Activated CD8-positive, alpha-beta T cell treated with anti-CD3 and anti-CD28 coated beads, Interleukin-2, amount 10 ng/mL, durations not matched to agents 7 days and 5 days (primary cell): Measurements from ENCODE around the gene DHX9. TPM values are rescaled to one million over a fixed set of nuclear protein-coding genes. Genes with fewer than 3 reads are reported as not detected.
A peak's percentile ranks its signal among the peaks of the same experiment; 100 is the strongest.

Experiments
- ATAC-seq: fragments of 150-1000 bp; cut with Tn5 transposase; one replicate; pipeline ENCODE4 v1.10.0; 2021; ENCODE audit warnings: moderate library complexity
- CTCF ChIA-PET: fragments of 350-600 bp; sonication (Branson Sonifier 250); formaldehyde crosslinking; loops from one replicate; lab custom pipeline; 2021; ENCODE audit warnings: antibody characterized with exemption; lab: Charles Lee
- POLR2A ChIA-PET: fragments of 350-600 bp; sonication (Branson Sonifier 250); formaldehyde crosslinking; loops from one replicate; lab custom pipeline; 2021; ENCODE audit warnings: antibody characterized with exemption; lab: Charles Lee
- DNase-seq: peaks from one replicate; pipeline ENCODE4 v3.0.0-alpha.2; 2020
- H3K27ac Mint-ChIP-seq: one replicate; pipeline ENCODE4 v1.8.0; 2021; ENCODE audit warnings: mild to moderate bottlenecking, mixed read lengths
- H3K27me3 Mint-ChIP-seq: one replicate; pipeline ENCODE4 v1.8.0; 2021; ENCODE audit warnings: low read depth, mixed read lengths
- H3K36me3 Mint-ChIP-seq: one replicate; pipeline ENCODE4 v1.8.0; 2021; ENCODE audit warnings: low read depth, mixed read lengths
- H3K4me1 Mint-ChIP-seq: one replicate; pipeline ENCODE4 v1.8.0; 2021; ENCODE audit warnings: low read depth, mixed read lengths
- H3K4me3 Mint-ChIP-seq: one replicate; pipeline ENCODE4 v1.8.0; 2021; ENCODE audit warnings: mild to moderate bottlenecking, mixed read lengths
- H3K9me3 Mint-ChIP-seq: one replicate; pipeline ENCODE4 v1.8.0; 2022; ENCODE audit warnings: mixed read lengths; ENCODE audit not compliant: insufficient read depth
- total RNA-seq, 2 experiments: library from RNA; stranded (reverse); gene quantifications; one replicate each; pipeline ENCODE4 v1.2.3, GENCODE V29; 2021

Gene DHX9
- total RNA-seq, 2 experiments from 2014 or later, result 218 to 231 TPM

DNA sequence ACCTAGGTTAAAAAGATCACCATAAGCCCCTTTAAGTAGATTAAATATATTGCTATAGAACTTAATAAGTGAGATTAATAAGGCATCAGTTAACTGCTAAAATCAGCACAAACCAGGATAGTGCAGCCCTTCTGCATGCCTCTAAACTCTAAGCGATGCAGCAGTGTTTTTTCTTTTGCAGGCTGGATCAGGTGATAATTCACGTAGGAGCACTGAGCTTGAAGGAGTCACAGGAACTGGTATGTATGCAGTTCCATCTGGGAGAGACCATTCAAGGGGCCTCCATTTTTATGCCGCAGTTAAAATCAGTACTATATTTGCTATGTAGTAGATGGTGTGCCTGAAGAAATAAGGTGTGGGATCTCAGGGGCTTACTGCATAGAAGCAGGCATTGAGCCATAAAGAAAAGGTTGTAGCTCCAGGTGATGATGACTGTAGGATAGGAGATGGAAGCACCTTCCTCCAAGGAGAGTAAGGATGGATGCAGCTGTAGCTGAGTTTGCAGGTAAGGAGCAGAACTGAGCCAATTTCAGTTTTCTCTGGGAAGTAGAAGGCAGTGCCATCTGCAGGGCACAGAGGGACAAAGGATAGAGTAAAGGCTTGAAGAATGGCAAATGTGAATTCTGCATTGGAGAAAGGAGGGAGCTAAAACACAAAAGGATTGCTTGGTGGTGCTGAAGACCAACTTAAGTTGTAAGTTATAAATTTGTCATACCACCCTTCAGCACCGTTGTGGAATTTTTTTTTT, 27.0 kb upstream of the DHX9 start:
- ATAC-seq, result no peak

DNA sequence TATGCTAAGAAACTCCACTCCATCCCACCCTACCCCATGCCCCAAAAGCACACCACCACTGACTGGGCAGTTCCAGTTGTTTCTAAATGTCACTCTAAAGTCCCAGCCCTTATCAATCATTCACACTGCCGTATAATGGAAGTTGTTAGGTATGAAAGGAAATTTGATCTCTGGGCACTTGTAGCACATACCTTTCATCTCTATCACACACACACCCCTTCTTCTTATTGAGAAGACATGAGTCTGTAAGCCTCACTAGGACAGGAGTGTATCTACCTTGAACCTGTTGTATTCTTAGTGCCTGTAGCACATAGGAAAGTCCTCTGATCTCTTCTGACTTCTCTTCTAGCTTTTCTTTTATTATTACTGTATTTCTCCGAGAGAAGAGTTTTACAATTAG, 22.3 kb upstream of the DHX9 start:
- Mint-ChIP-seq H3K4me1 (no peaks in the 10 kb centered on the region), H3K9me3 (no peaks in the 10 kb centered on the region), H3K27ac (no peak overlapping the region), H3K4me3 (no peak overlapping the region), H3K36me3 (peaks cover 2% of the 10 kb centered on the region), H3K27me3 (no peaks in the 10 kb centered on the region)
- POLR2A ChIA-PET, result no interaction called here
- ATAC-seq, result no peak
- DNase-seq, result no peak
- CTCF ChIA-PET, result no interaction called here

More for the DNA sequence above, 27.0 kb upstream of the DHX9 start:
- H3K9me3 Mint-ChIP-seq, result no peaks in the 10 kb centered on the region
- no peak overlapping the region for H3K4me3 Mint-ChIP-seq
- no peaks in the 10 kb centered on the region for H3K27me3 Mint-ChIP-seq
- ChIA-PET CTCF (interaction anchor here (1.1 kb wide), 1 partner anchor 216 kb away, joined by 3 read pairs; no protein-coding TSS in a partner anchor), POLR2A (no interaction called here)
- peaks cover 2% of the 10 kb centered on the region for H3K36me3 Mint-ChIP-seq
- no peak overlapping the region for H3K27ac Mint-ChIP-seq
- DNase-seq, result no peak
- no peaks in the 10 kb centered on the region for H3K4me1 Mint-ChIP-seq

DNA sequence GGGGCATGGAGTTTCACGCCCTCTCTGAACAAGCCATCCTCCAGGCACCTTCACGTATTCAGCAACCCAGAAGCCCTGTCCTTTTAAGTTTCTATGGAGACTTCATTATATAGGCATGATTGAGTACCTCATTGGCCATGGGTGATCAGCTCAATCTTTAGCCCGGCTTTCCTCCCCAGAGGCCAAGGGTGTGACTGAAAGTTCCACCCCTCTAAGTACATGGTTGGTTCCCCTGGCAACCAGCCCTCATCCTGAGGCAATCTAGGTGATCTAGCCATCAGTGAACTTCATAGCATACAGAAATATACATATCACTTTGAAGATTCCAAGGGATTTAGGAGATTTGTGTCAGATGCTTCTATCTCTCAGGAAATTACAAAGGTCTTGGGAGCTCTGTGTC, 21.3 kb upstream of the DHX9 start:
- Mint-ChIP-seq H3K4me1 (no peaks in the 10 kb centered on the region), H3K36me3 (peaks cover 2% of the 10 kb centered on the region)
- no peak for ATAC-seq

DNA sequence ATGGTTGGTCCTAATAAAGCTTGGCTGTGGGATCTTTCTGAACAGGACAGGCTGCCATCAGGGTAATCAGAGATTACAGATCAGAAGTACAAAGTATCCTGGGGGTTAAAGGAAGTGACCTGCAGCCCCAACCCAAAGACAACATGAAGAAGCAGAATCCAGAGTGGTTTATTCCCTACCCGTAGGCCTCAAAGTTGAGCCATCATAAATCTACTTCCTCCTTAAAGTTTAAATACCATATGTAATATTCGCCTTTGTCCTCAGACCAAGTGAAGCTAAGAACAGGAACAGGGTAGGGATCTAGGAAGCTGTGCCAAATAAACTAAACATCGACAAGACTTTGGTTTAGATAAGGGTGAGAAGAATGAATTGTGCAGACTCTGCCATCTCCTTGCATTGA, 15.9 kb upstream of the DHX9 start:
- ChIA-PET CTCF (interaction anchor here (1.3 kb wide), 1 partner anchor 38 kb away, joined by 3 read pairs; no protein-coding TSS in a partner anchor), POLR2A (interaction anchor here (0.6 to 1.2 kb wide), 2 partner anchors 17 to 61 kb away, joined by 4 to 5 read pairs; no protein-coding TSS in a partner anchor)
- Mint-ChIP-seq H3K9me3 (no peaks in the 10 kb centered on the region), H3K4me1 (no peaks in the 10 kb centered on the region), H3K36me3 (no peaks in the 10 kb centered on the region), H3K27ac (no peak overlapping the region), H3K27me3 (peaks cover 3% of the 10 kb centered on the region), H3K4me3 (no peak overlapping the region)
- ATAC-seq (no peak), DNase-seq (no peak)

More for the DNA sequence above, 21.3 kb upstream of the DHX9 start:
- ChIA-PET CTCF (no interaction called here), POLR2A (interaction anchor here (0.8 kb wide), 1 partner anchor 232 kb away, joined by 3 read pairs; no protein-coding TSS in a partner anchor)
- DNase-seq, result no peak
- Mint-ChIP-seq H3K4me3 (no peak overlapping the region), H3K9me3 (no peaks in the 10 kb centered on the region), H3K27me3 (no peaks in the 10 kb centered on the region), H3K27ac (no peak overlapping the region)

DNA sequence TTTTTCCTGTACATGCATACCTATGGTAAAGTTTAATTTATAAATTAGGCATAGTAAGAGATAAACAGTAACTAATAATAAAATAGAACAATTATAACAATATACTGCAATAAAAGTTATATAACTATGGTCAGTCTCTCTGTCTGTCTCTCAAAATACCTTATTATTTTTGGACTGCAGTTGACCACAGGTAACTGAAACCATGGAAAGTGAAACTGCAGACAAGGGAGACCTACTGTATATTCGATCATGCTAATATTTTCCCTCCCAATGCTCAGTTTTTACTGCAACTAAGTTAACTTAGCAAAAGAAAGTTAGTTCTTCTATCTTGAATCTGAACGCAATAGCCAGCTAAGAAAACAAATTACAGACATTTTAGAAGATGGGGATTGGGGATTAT, 12.3 kb upstream of the DHX9 start:
- DNase-seq (no peak), ATAC-seq (no peak)
- H3K4me3 Mint-ChIP-seq, result no peak overlapping the region
- no peaks in the 10 kb centered on the region for H3K9me3 Mint-ChIP-seq
- no peaks in the 10 kb centered on the region for H3K36me3 Mint-ChIP-seq
- H3K4me1 Mint-ChIP-seq, result peaks cover 8% of the 10 kb centered on the region
- no peak overlapping the region for H3K27ac Mint-ChIP-seq
- ChIA-PET POLR2A (no interaction called here), CTCF (no interaction called here)
- H3K27me3 Mint-ChIP-seq, result peaks cover 7% of the 10 kb centered on the region

DNA sequence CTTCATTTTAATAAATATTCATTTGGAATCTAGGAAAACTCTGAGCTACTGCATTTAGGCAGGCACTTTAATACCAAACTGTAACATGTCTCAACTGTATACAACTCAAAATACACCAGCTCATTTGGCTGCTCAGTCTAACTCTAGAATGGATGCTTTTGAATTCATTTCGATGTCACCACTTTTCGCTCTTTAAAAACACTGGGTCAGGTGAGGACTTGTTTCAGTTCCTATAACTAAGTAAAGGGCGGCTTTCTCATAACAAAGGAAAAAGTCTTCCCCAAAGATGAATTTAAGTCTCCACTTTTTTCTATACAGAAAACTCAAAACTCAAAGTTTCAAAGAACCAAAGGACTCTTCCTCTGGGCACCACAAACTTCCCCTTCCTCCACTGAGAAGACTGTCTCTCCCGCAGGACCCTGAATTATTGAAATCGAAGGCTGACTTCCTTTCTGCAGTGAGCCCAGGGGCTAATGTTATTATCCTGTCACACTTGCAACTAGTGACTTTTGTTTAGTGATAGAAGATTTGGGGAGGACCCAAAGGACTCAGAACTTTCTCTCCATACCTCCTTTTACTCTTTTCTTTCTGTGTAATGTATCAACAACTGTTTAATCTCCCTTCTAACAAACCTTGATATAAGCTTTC, 9.7 kb upstream of the DHX9 start:
- DNase-seq, result no peak
- Mint-ChIP-seq H3K27me3 (peaks cover 7% of the 10 kb centered on the region), H3K36me3 (no peaks in the 10 kb centered on the region), H3K9me3 (no peaks in the 10 kb centered on the region), H3K27ac (no peak overlapping the region), H3K4me3 (no peak overlapping the region), H3K4me1 (peaks cover 8% of the 10 kb centered on the region)
- POLR2A ChIA-PET, result interaction anchor here (1.3 kb wide), 1 partner anchor 28 kb away, joined by 3 read pairs; no protein-coding TSS in a partner anchor
- no peak for ATAC-seq
- CTCF ChIA-PET, result interaction anchor here (0.6 to 2.8 kb wide), 2 partner anchors 11 to 24 kb away, joined by 3 to 7 read pairs; no protein-coding TSS in a partner anchor

DNA sequence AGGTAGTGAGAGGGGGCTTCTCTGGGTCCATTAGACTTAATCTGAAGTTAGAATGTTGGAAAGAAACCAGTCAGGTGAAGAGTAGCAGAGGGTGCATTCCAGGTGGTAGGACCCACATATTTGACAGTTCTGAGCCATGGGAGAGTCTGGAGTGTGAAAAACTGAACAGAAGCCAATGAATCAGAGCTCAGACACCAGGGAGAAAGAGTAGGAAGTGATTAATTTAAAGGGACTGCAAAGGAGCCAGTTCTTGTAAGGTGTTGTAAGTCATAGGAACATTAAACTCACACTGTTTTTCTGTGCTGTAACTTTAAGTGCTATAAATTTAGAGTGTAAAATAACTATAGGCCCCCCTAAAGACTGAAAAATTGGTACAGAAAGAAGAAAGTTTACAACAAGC, 5.9 kb upstream of the DHX9 start:
- Mint-ChIP-seq H3K4me3 (no peak overlapping the region), H3K27ac (no peak overlapping the region), H3K27me3 (peaks cover 3% of the 10 kb centered on the region), H3K9me3 (no peaks in the 10 kb centered on the region), H3K36me3 (no peaks in the 10 kb centered on the region), H3K4me1 (peaks cover 8% of the 10 kb centered on the region)
- ATAC-seq (no peak), DNase-seq (no peak)
- POLR2A ChIA-PET, result no interaction called here
- CTCF ChIA-PET, result interaction anchor here (1.2 kb wide), 1 partner anchor 51 kb away, joined by 3 read pairs; no protein-coding TSS in a partner anchor

DNA sequence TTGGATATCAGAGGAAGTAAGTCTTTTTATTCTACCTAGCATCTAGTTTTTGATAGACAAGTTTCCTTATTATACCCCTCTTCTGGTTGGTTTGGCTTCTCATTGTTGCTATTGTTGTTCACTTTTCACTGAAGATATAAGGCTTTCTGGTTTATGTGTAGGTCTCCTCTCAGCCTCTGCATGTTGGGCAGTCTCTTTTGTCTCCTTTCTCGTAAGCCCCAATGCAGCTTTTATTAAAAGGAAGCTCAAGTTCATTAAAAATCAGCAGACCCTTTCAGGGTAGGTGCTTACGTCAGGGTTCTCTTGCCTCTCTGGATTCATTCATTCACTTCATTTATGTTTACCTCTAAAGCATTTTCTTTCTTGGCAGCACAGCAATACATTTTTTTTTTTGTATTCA, 4.8 kb upstream of the DHX9 start:
- H3K9me3 Mint-ChIP-seq, result no peaks in the 10 kb centered on the region
- DNase-seq (no peak), ATAC-seq (no peak)
- H3K4me3 Mint-ChIP-seq, result no peak overlapping the region
- POLR2A ChIA-PET, result interaction anchor here (0.7 kb wide), 1 partner anchor 43 kb away, joined by 9 read pairs; no protein-coding TSS in a partner anchor
- H3K27me3 Mint-ChIP-seq, result no peaks in the 10 kb centered on the region
- CTCF ChIA-PET, result interaction anchor here (1.2 kb wide), 1 partner anchor 52 kb away, joined by 3 read pairs; no protein-coding TSS in a partner anchor
- no peak overlapping the region for H3K27ac Mint-ChIP-seq
- peaks cover 12% of the 10 kb centered on the region for H3K4me1 Mint-ChIP-seq
- no peaks in the 10 kb centered on the region for H3K36me3 Mint-ChIP-seq

DNA sequence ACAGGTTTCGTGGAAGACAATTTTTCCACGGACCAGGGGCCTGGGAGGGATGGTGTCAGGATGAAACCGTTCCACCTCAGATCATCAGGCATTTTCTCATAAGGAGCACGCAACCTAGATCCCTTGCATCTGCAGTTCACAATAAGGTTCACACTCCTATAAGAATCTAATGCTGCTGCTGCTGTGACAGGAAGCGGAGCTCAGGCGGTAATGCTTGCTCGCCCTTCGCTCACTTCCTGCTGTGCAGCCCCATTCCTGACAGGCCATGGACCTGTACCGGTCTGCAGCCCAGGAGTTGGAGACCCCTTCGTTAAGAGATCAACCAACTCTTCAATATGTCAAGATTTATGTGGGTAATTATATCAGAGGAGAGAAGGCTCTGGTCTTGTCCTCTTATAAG, 3.3 kb upstream of the DHX9 start:
- ATAC-seq (no peak), DNase-seq (no peak)
- Mint-ChIP-seq H3K36me3 (peaks cover 11% of the 10 kb centered on the region), H3K27ac (no peak overlapping the region), H3K27me3 (no peaks in the 10 kb centered on the region), H3K4me1 (peaks cover 13% of the 10 kb centered on the region), H3K4me3 (no peak overlapping the region), H3K9me3 (no peaks in the 10 kb centered on the region)
- POLR2A ChIA-PET, result no interaction called here
- CTCF ChIA-PET, result no interaction called here

DNA sequence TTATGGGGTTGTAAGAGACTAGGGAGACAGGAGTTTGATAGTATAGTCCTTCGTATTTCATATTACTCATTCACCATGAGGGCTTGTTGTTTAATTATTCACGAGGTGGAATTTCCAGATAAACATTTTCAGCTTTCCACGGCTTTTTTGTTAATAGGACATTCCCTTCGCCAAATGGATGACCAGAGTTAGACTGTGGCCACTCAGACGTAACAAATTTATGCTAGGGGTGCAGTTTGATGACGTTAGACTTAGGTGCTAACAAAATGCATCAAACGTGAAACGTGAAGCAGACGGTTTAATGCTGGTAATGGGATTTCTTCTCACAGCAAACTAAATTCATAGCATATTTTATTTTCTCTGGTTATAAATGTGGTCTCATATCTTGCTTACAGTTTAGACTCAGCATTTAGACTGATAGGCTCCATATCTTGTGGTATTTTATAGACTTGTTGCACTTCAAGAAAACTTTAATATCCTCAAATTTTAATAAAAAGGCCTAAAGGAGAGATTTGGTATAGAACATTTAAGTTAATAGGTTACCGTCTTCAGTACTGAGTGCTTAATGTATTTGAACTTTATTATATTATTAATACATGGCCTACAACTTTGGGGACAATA, 2.3 kb downstream of the DHX9 start:
- Mint-ChIP-seq H3K27ac (peak overlapping the region; percentile 94), H3K36me3 (peaks cover 59% of the 10 kb centered on the region), H3K4me1 (peaks cover 61% of the 10 kb centered on the region), H3K9me3 (no peaks in the 10 kb centered on the region), H3K27me3 (no peaks in the 10 kb centered on the region), H3K4me3 (peak overlapping the region; percentile 95)
- no peak for DNase-seq
- CTCF ChIA-PET, result interaction anchor here (2.1 kb wide), 1 partner anchor 13 kb away, joined by 7 read pairs; no protein-coding TSS in a partner anchor
- POLR2A ChIA-PET, result no interaction called here
- no peak for ATAC-seq

DNA sequence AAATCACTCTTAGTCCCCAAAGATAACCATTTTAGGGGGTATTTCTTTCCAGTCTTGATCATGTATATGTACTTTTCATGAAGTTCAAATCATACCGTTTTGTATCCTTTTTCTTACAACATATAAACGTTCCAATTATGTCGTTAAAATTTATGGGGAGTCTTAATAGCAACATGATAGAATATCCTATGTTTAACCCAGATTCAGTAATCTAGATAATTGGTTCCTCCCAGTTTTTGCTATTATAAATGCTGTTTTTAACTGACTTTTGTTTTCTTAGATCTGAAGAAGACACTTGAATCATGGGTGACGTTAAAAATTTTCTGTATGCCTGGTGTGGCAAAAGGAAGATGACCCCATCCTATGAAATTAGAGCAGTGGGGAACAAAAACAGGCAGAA, 3.1 kb downstream of the DHX9 start:
- POLR2A ChIA-PET, result no interaction called here
- Mint-ChIP-seq H3K4me3 (peak overlapping the region; percentile 95), H3K27me3 (no peaks in the 10 kb centered on the region), H3K36me3 (peaks cover 66% of the 10 kb centered on the region), H3K27ac (peak overlapping the region; percentile 65), H3K4me1 (peaks cover 67% of the 10 kb centered on the region), H3K9me3 (no peaks in the 10 kb centered on the region)
- CTCF ChIA-PET, result interaction anchor here (1.2 kb wide), 1 partner anchor 12 kb away, joined by 3 read pairs; no protein-coding TSS in a partner anchor
- no peak for DNase-seq
- ATAC-seq, result no peak
